GM21367 (cell line): Measurements from ENCODE around the gene ITGA11.

ENCODE experiments used
- ATAC-seq: cut with Tn5 transposase; IDR thresholded peaks from one replicate; pipeline ENCODE4 v1.9.1; 2021; ENCODE audit not compliant: unreplicated experiment

Gene ITGA11, protein sequence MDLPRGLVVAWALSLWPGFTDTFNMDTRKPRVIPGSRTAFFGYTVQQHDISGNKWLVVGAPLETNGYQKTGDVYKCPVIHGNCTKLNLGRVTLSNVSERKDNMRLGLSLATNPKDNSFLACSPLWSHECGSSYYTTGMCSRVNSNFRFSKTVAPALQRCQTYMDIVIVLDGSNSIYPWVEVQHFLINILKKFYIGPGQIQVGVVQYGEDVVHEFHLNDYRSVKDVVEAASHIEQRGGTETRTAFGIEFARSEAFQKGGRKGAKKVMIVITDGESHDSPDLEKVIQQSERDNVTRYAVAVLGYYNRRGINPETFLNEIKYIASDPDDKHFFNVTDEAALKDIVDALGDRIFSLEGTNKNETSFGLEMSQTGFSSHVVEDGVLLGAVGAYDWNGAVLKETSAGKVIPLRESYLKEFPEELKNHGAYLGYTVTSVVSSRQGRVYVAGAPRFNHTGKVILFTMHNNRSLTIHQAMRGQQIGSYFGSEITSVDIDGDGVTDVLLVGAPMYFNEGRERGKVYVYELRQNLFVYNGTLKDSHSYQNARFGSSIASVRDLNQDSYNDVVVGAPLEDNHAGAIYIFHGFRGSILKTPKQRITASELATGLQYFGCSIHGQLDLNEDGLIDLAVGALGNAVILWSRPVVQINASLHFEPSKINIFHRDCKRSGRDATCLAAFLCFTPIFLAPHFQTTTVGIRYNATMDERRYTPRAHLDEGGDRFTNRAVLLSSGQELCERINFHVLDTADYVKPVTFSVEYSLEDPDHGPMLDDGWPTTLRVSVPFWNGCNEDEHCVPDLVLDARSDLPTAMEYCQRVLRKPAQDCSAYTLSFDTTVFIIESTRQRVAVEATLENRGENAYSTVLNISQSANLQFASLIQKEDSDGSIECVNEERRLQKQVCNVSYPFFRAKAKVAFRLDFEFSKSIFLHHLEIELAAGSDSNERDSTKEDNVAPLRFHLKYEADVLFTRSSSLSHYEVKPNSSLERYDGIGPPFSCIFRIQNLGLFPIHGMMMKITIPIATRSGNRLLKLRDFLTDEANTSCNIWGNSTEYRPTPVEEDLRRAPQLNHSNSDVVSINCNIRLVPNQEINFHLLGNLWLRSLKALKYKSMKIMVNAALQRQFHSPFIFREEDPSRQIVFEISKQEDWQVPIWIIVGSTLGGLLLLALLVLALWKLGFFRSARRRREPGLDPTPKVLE

GRCh38 chr15:68431792-68432401, at the start of gene ITGA11:
TSS of gene ITGA11 (minus strand) at chr15:68432163. CDS start at chr15:68432066, 97 bp downstream.
- ATAC-seq = no peak

DNA sequence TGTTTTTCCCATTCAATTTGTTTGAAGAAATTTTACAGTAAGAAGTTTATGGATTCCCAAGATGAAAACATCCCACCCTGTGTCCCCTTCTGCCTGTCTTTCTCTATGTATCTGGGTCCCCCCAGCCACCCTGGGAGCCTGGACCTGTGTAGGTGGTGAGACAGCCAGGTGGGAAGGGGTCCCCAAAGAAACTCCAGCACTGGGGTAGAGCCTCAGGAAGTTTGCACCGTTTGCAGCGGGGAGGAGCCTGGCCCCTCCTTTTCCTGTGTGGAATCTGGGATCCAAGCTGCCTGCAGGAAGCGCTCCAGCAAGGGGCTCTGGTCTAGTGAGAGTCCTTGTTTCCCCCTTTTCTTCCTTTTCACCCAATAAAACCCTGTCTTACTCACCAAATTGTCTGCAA, 49.4 kb upstream of the ITGA11 start:
- no peak for ATAC-seq

DNA sequence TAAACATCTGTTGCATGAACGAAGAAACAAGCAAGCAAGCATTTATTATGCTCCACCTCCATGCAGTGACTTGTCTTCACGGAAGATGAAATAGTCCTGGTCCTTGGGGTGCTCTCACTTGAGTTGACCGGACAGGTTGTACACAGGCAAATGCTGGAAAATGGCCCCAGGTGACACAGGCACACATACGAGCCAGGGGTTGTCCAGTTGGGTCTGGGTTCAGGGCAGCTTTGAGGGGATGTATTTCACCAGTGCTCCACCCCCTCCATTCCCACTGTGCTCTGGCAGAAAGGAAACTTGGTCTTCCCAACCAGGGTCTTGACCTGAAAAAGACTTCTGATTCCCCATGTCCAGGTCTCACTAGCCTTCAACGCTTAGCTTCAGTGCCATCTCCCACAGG, 48.3 kb upstream of the ITGA11 start:
- no peak for ATAC-seq

DNA sequence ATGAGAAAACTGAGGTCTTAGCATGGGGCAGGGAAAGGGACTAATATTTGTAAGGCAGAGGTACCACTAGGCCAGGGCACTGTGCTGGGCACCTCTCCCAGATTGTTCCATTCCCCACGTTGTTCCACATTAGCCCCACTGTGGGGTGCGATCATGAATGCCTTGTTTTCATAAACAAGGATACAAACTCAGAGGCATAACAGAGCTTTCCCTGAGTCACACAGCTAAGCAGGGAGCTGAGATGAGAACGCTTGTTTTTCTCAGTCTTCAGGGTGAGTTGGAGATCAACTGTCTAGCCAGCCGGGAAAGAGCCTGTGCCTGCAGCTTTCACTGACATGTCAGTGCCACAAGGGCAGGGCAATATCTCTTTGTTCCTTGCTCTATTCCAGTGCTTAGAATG, 47.9 kb upstream of the ITGA11 start:
- no peak for ATAC-seq

DNA sequence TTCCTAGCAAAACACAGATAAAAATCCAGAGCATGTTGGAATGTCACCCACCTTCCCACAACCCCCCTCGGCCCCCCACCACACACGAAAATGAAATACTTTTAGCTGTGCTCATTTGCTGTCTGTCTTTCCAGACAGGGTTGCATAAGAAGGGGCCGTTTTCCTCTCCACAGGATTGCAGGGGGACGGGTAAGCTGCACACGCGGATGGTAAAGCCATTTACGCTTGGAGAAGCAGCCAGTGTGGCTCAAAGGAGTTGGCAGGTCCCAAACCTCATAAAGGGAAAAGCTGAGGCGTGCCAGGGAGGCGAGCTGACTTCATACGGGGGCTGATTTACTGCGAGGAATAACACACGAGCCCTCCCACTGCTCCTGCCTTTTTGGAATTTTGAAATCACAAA, 47.4 kb upstream of the ITGA11 start:
- no peak for ATAC-seq

GRCh38 chr15:68478853-68479252, 46.9 kb upstream of the ITGA11 start:
- ATAC-seq = no peak

- ATAC-seq = no peak
Observed at GRCh38 chr15:68475449-68475848, 43.5 kb upstream of the ITGA11 start.

DNA sequence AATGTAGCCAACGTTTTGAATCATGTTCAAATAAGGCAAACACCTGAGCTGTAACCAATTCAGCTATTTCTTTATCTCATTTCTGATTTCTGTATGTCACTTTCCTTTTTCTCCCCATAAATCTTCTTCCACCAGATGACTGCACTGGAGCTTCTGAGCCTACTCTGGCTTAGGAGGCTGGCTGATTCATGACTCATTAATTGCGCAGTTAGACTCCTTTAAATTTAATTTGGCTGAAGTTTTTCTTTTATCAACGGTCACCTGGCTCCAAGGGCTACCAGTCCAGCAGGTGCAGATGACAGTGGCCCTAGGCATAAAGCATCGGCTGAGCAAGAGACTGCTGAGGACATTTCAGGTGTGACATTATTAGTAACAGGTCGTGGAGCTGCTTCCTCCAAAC, 39.6 kb upstream of the ITGA11 start:
- no peak for ATAC-seq

DNA sequence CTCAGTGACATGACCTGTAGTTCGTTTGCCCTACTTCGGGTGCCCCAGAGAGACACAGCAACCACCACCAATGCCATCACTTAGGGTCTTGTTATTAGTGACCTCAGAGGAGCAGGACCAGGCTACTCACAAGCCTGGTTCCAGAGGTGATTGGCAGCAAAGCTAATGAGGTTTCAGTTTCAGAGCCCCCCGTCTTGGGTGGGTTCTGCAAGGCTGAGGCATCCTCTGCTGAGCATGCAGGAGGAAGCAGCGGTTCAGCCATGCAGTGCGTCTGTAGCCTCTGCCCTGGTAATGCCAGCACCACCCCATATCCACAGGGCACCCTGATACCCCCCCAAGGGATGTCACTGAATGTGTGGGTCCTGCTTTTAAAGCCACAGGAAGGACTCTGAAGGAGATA, 39.0 kb upstream of the ITGA11 start:
- ATAC-seq = no peak

DNA sequence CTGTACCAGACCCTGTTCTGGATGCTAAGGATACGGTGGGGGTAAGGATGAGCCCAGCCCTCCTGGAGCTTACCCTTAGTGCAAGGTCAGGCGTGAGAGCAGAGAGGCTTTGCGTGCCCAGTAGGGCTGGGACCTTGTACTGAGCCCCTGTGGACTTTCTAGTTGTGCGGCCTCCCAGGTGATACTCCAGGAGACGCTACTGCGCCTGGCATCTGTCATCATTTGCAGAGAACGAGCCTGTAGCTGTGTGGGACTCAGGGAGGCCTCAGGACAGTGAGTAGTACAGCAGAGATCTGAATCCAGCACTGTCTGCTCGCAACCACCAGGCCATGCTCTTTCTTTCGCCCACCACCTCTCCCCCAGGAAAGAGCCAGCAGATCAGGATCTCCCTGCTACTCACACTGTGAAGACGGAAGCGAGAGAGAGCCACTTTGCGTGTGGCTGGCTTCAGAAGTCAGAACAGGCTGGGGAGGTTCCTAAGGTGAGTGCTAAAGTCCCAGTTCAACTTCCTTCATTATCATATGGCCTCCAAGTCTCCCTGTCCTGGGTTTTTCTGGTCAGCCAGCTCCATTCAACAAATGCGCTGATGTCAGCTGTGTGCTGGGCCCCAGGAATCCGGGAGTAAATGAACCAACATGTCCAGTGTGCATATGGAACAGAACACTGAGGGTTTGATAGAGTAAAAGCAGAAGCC, 38.2 kb upstream of the ITGA11 start:
- no peak for ATAC-seq

- ATAC-seq = no peak
Observed at GRCh38 chr15:68469162-68470048, 37.4 kb upstream of the ITGA11 start.

- ATAC-seq = no peak
Observed at GRCh38 chr15:68466876-68467275, 34.9 kb upstream of the ITGA11 start.

GRCh38 chr15:68465861-68466560, 34.0 kb upstream of the ITGA11 start:
- no peak for ATAC-seq

DNA sequence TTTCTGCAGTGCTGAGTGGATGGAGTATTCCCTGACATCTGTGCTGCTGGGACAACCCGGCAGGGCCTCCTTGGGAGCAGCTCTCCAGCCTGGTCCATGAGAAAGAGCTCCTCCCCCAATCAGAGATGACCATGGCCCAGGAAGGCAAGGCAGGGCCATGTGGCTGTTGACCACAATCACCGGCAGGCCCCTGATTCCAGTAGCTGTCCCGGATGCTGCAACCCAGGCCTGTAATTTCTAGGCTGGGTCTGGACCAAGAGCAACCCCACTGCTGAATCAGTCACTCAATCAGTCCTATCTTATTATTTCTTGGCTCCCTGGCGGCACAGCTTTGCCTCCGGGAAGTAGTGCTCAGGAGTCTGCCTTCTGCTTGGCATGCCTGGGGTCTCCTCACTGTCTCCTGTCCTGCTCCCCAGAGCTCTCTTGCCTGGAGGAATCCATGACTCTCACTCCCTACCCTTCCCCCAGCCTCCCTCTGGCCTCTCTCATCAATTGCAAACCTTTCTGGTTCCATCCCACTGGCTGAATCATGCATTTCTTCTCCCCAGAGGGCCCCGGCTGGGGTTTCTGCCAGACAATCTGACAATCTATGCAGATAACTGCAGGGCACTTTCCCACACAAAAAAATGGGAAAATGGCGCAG, 32.6 kb upstream of the ITGA11 start:
- ATAC-seq = no peak

GRCh38 chr15:68463996-68464395, 32.0 kb upstream of the ITGA11 start:
- ATAC-seq = no peak

- ATAC-seq = no peak
Observed at GRCh38 chr15:68463444-68463843, 31.5 kb upstream of the ITGA11 start.

DNA sequence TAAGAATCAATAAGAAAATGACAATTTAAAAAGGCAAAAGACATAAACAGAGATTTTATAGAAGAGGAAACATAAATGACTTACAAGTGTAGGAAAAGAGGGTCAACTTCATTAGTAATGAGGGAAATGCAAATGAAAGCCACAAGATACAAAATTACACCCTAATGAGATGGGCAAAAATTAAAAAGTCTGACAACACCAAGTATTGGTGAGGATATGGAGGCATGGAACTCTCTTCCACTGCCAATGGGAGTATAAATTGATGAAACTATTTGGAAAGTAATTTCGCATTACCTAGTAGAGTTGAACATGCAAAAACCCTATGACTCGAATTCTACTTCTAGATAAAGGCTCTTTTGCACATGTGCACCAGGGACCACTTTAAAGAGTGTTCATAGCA, 28.2 kb upstream of the ITGA11 start:
- no peak for ATAC-seq

DNA sequence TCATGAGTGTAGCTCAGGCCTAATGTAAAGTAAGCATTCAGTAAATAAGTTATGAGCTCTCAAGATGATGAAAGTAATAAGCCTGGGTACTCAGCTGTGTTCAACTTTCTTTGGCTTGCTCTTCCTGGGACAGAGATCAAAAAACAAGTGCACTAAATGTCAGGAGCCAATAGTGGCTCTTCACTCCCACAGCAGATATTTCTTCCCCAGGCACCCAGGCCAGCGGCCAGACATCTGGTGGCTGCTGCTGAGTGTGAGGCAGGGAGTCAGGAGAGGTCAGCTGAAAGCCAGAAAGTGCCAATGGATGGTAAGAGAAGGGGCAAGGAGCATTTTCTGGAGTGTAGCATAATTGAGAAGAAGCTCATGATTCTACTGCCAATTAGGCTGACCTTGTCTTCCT, 18.2 kb upstream of the ITGA11 start:
- no peak for ATAC-seq
